Muscle of back (tissue), 11 donors: ENCODE results near the gene PTGES2. TPM values are rescaled to one million over a fixed set of nuclear protein-coding genes. Genes with fewer than 3 reads are reported as not detected.
A peak's percentile ranks its signal among the peaks of the same experiment; 100 is the strongest.
"Not testable (repeated sequence)": the region's sequence is repeated elsewhere in the genome, so short reads cannot be mapped to it uniquely, and the experiment has no call there.

Experiments used
- DNase-seq, 3 donors: peaks; one replicate each; pipeline versions ENCODE4 v3.0.0 to v3.0.0-alpha.2; 2013
- polyA plus RNA-seq, 10 donors: library from polyadenylated mRNA; unstranded; fragments of 120-200 nt; gene quantifications; one replicate each; pipeline ENCODE4 v1.2.1, GENCODE V29; 2013; ENCODE audit not compliant: insufficient read length in 10 of 10

Gene PTGES2
- polyA plus RNA-seq, 10 donors: 28.2 to 40.0 (median 36.1) TPM

GRCh38 chr9:128092199-128092977 lies 35.1 kb downstream of the PTGES2 start:
- no peak for DNase-seq

GRCh38 chr9:128091571-128091970 lies 36.0 kb downstream of the PTGES2 start:
- no peak for DNase-seq

GRCh38 chr9:128091144-128091543 lies 36.4 kb downstream of the PTGES2 start:
- peak; percentile 90 to 96 (median 92) for DNase-seq

- DNase-seq: no peak
Observed at GRCh38 chr9:128089299-128089698, 38.2 kb downstream of the PTGES2 start.

- DNase-seq: no peak
Observed at GRCh38 chr9:128088253-128088945, 39.1 kb downstream of the PTGES2 start.

- DNase-seq: no peak
Observed at GRCh38 chr9:128087262-128087661, 40.3 kb downstream of the PTGES2 start.

- DNase-seq: no peak
Observed at GRCh38 chr9:128085943-128086342, 41.6 kb downstream of the PTGES2 start.

- no peak for DNase-seq
Observed at GRCh38 chr9:128084746-128085145, 42.8 kb downstream of the PTGES2 start.

- no peak for DNase-seq
Observed at GRCh38 chr9:128082151-128082550, 45.4 kb downstream of the PTGES2 start.

- DNase-seq: peak in 2 of 3 donors; percentile 73 to 87
Observed at GRCh38 chr9:128081056-128081455, 46.5 kb downstream of the PTGES2 start.

- no peak for DNase-seq
Observed at GRCh38 chr9:128080206-128080605, 47.3 kb downstream of the PTGES2 start.

GRCh38 chr9:128078504-128079434 lies 48.8 kb downstream of the PTGES2 start:
- no peak for DNase-seq

- no peak for DNase-seq
Observed at GRCh38 chr9:128077847-128078503, 49.6 kb downstream of the PTGES2 start.

GRCh38 chr9:128073253-128073886 lies 54.2 kb downstream of the PTGES2 start:
- DNase-seq: peak in 1 of 3 donors; percentile 60

- peak in 2 of 3 donors; percentile 70 to 86 for DNase-seq
Observed at GRCh38 chr9:128072144-128073021, 55.1 kb downstream of the PTGES2 start.

GRCh38 chr9:128071475-128071874 lies 56.1 kb downstream of the PTGES2 start:
- not testable (repeated sequence) for DNase-seq

- DNase-seq: no peak
Observed at GRCh38 chr9:128070874-128071273, 56.7 kb downstream of the PTGES2 start.
